ENCODE results near the gene ZNF519.

Gene ZNF519

DNA sequence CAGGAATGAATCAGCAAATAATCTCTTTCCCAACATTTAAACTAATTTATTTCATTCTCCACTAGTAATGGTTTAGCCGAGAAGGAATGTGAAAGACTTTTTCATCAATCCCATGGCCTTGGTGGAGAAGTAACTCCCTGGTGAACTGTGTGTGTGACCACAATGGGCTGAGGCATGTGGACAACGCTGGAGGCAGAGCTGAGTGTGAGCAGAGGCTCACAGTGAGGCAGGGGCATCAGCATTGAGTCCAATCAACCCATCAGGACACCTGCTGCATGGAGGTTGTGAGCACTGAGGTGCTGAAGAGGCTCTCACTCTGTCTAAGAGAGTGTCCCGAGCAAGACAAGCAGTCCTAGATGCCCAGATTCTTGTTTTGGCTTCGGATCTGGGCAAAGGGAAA, 78.6 kb downstream of the ZNF519 start:
- ATAC-seq (ENCODE audit: low read depth) (no peak), DNase-seq (ENCODE audit: low spot score) (no peak)
- H3K27me3 ChIP-seq (ENCODE audit: insufficient read depth, poor library complexity, severe bottlenecking), result no peaks in the 10 kb centered on the region
- no peak for TF ChIP-seq CTCF (IDR thresholded peaks at IDR 0.05; ENCODE audit: poor library complexity, severe bottlenecking)
- no peak overlapping the region for H3K27ac ChIP-seq (ENCODE audit: poor library complexity, severe bottlenecking)
- no peaks in the 10 kb centered on the region for H3K36me3 ChIP-seq (ENCODE audit: low read depth)
- H3K9me3 ChIP-seq (ENCODE audit: severe bottlenecking), result no peaks in the 10 kb centered on the region
- H3K4me3 ChIP-seq (ENCODE audit: severe bottlenecking), result no peak overlapping the region
- no peaks in the 10 kb centered on the region for H3K4me1 ChIP-seq (ENCODE audit: insufficient read depth, poor library complexity, severe bottlenecking)
